GM06990 (cell line): Measurements from ENCODE around the gene PDAP1.

ENCODE experiments used
- DNase-seq: peaks from one replicate; pipeline ENCODE4 v3.0.0-alpha.2; 2011; ENCODE audit not compliant: insufficient read length; ENCODE audit errors: extremely low read depth
- H3K27me3 ChIP-seq: replicated peaks from 2 replicates; pipeline ENCODE4 v1.6.0; 2011; ENCODE audit warnings: low read length; ENCODE audit not compliant: control insufficient read depth, insufficient read depth
- H3K36me3 ChIP-seq: 2 replicates; pipeline ENCODE4 v1.5.1; 2011; ENCODE audit warnings: low read length; ENCODE audit not compliant: control insufficient read depth, insufficient read depth
- H3K4me3 ChIP-seq: replicated peaks from 2 replicates; pipeline ENCODE4 v1.5.1; 2011; ENCODE audit warnings: low read depth, mild to moderate bottlenecking, control low read depth, low read length
- TF ChIP-seq, protein P1 (sequence below): IDR thresholded peaks from 2 replicates; pipeline ENCODE4 v1.5.1; 2011; ENCODE audit warnings: low read length, control low read depth, mild to moderate bottlenecking, inconsistent platforms; ENCODE audit not compliant: insufficient read depth, poor library complexity, severe bottlenecking

The PDAP1 gene

DNA sequence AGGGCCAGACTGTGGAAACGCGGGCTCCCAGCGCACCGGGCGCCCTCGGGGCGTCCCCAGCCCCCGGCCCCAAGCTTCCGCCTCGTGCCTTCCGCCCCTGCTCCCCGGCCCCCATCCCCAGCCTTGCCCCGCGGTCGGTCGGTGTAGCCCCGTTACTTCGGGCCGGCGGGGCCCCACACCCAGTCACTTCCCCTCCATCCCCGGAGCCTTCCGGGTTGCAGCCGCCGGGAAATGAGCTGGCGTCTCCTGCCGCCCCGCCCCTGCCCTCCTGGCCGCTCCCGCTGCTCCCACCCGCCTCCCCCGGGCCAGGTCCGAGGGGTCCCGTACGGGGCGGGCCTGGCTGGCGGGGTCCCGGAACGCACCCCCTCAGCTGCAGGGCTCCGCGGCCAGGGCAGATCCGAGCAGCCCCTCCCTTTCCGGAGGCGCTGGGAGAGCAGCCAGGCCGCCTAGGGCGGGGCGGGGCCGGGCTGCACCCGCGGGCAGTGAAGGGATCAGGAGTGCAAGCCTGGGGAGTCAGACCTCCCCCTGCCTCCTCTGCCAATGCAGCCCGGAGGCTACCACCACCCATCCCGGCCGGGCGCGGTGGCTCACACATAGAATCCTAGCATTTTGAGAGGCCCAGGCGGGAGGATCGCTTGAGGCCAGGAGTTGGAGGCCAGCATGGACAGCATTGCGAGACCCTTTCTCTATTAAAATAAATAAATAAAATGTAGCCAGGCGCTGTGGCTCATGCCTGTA, 33.2 kb downstream of the PDAP1 start:
- DNase-seq: peak; percentile 85
- peak overlapping the region; percentile 95 for H3K4me3 ChIP-seq
- peaks cover 9% of the 10 kb centered on the region for H3K36me3 ChIP-seq
- TF ChIP-seq, protein P1, sequence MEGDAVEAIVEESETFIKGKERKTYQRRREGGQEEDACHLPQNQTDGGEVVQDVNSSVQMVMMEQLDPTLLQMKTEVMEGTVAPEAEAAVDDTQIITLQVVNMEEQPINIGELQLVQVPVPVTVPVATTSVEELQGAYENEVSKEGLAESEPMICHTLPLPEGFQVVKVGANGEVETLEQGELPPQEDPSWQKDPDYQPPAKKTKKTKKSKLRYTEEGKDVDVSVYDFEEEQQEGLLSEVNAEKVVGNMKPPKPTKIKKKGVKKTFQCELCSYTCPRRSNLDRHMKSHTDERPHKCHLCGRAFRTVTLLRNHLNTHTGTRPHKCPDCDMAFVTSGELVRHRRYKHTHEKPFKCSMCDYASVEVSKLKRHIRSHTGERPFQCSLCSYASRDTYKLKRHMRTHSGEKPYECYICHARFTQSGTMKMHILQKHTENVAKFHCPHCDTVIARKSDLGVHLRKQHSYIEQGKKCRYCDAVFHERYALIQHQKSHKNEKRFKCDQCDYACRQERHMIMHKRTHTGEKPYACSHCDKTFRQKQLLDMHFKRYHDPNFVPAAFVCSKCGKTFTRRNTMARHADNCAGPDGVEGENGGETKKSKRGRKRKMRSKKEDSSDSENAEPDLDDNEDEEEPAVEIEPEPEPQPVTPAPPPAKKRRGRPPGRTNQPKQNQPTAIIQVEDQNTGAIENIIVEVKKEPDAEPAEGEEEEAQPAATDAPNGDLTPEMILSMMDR: no peak
- H3K27me3 ChIP-seq: no peaks in the 10 kb centered on the region

GRCh38 chr7:99374111-99375064, 34.0 kb downstream of the PDAP1 start, which contains the start of gene ARPC1B:
Gene ARPC1B (plus strand): TSS chr7:99374730. CDS start chr7:99385715, 10,985 bp downstream.
- Histone ChIP-seq H3K4me3 (peak within 1 kb of the TSS; percentile 95), H3K27me3 (no peaks in the 10 kb centered on the region), H3K36me3 (peaks cover 11% of the 10 kb centered on the region)
- DNase-seq: peak; percentile 89
- TF ChIP-seq, protein P1: no peak

- peaks cover 10% of the 10 kb centered on the region for H3K36me3 ChIP-seq
- no peaks in the 10 kb centered on the region for H3K27me3 ChIP-seq
- H3K4me3 ChIP-seq: peak overlapping the region; percentile 95
- TF ChIP-seq, protein P1: no peak
- DNase-seq: no peak
Measured at GRCh38 chr7:99373091-99374066, 35.0 kb downstream of the PDAP1 start.

- no peak for DNase-seq
- Histone ChIP-seq H3K36me3 (peaks cover 7% of the 10 kb centered on the region), H3K27me3 (no peaks in the 10 kb centered on the region), H3K4me3 (no peak overlapping the region)
- TF ChIP-seq, protein P1: no peak
Measured at GRCh38 chr7:99372275-99373090, 35.9 kb downstream of the PDAP1 start.
